ENCODE results near the gene NR2C1.

DNA sequence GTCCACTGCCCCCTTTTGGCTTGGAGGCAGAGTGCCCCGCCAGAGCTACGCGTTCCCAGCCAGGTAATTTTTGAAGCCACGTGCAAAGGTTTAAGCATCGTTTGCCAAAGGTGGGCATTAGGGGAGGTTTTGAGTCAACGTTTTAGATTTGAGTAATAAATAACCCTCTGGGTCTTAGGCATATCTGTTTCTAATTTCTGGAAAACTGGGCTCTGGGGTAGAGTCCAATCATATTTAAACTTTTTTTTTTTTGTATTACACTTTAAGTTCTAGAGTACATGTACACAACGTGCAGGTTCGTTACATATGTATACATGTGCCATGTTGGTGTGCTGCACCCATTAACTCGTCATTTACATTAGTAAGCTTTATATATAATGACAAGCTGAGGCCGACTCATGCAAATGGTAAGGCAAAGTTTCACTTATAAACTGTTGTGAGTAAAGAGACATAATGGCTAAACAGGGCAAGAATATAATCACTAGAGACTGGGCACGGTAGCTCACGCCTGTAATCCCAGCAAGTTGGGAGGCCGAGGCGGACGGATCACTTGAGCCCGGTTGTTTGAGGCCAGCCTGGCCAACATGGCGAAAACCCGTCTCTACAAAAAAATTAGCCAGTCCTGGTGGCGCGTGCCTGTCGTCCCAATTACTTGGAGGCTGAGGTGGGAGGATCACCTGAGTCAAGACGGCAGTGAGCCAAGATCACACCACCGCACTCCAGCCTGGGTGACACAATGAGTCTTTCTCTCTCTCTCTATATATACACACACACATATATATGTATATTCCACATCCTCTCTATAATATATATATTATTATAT lies 491 bp upstream of the NR2C1 start:
- TF ChIP-seq POLR2A (IDR thresholded peaks at IDR 0.05) (no peak), POLR2AphosphoS5 (IDR thresholded peaks at IDR 0.05) (no peak)
- TF ChIP-seq, protein P1, sequence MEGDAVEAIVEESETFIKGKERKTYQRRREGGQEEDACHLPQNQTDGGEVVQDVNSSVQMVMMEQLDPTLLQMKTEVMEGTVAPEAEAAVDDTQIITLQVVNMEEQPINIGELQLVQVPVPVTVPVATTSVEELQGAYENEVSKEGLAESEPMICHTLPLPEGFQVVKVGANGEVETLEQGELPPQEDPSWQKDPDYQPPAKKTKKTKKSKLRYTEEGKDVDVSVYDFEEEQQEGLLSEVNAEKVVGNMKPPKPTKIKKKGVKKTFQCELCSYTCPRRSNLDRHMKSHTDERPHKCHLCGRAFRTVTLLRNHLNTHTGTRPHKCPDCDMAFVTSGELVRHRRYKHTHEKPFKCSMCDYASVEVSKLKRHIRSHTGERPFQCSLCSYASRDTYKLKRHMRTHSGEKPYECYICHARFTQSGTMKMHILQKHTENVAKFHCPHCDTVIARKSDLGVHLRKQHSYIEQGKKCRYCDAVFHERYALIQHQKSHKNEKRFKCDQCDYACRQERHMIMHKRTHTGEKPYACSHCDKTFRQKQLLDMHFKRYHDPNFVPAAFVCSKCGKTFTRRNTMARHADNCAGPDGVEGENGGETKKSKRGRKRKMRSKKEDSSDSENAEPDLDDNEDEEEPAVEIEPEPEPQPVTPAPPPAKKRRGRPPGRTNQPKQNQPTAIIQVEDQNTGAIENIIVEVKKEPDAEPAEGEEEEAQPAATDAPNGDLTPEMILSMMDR (IDR thresholded peaks at IDR 0.05), result peak in 2 of 6 experiments; percentile 81 to 89
